H54 (cell line): ENCODE results near the gene PAK3.

Experiments used
- DNase-seq: peaks from one replicate; pipeline ENCODE4 v3.0.0; 2011; ENCODE audit warnings: low spot score, mixed read lengths; ENCODE audit not compliant: insufficient read length
- FAIRE-seq: peaks from 3 replicates; lab custom pipeline; 2011; peaks lifted over from hg19 to GRCh38; lab: Jason Lieb, UNC
- POLR2A ChIP-seq: IDR thresholded peaks from 2 replicates; pipeline ENCODE4 v1.6.1; 2011; ENCODE audit warnings: low read depth, mild to moderate bottlenecking, low read length

PAK3 gene

GRCh38 chrX:111095974-111096895, at the start of gene PAK3:
Gene PAK3, plus strand, starts transcription at chrX:111096191. Its CDS starts 26,913 bp downstream, at chrX:111123104.
- DNase-seq (no peak), FAIRE-seq (no peak)
- no peak for TF ChIP-seq POLR2A

- DNase-seq = no peak
- no peak for TF ChIP-seq POLR2A
- no peak for FAIRE-seq
Observed at GRCh38 chrX:111047575-111047974, 48.4 kb upstream of the PAK3 start.

- TF ChIP-seq POLR2A = no peak
- DNase-seq (no peak), FAIRE-seq (no peak)
Observed at GRCh38 chrX:111052478-111052877, 43.5 kb upstream of the PAK3 start.

GRCh38 chrX:111071542-111072277, 24.3 kb upstream of the PAK3 start:
- FAIRE-seq = no peak
- no peak for DNase-seq

GRCh38 chrX:111083081-111083480, 12.9 kb upstream of the PAK3 start:
- no peak for TF ChIP-seq POLR2A
- FAIRE-seq = no peak
- no peak for DNase-seq

More at GRCh38 chrX:111071542-111072277, 24.3 kb upstream of the PAK3 start:
- no peak for TF ChIP-seq POLR2A

- no peak for TF ChIP-seq POLR2A
- FAIRE-seq = no peak
- no peak for DNase-seq
Observed at GRCh38 chrX:111086591-111087006, 9.4 kb upstream of the PAK3 start.

GRCh38 chrX:111088628-111089027, 7.4 kb upstream of the PAK3 start:
- no peak for DNase-seq
- no peak for FAIRE-seq
- TF ChIP-seq POLR2A = no peak

- no peak for DNase-seq
- FAIRE-seq = no peak
- no peak for TF ChIP-seq POLR2A
Observed at GRCh38 chrX:111090458-111090857, 5.5 kb upstream of the PAK3 start.

- peak; percentile 33 for DNase-seq
- FAIRE-seq = no peak
- no peak for TF ChIP-seq POLR2A
Observed at GRCh38 chrX:111098874-111099273, 2.9 kb downstream of the PAK3 start.

- FAIRE-seq (no peak), DNase-seq (peak; percentile 59)
- no peak for TF ChIP-seq POLR2A
Observed at GRCh38 chrX:111100191-111100590, 4.2 kb downstream of the PAK3 start.

- no peak for DNase-seq
- FAIRE-seq = no peak
- TF ChIP-seq POLR2A = no peak
Observed at GRCh38 chrX:111101580-111101979, 5.6 kb downstream of the PAK3 start.

GRCh38 chrX:111102636-111103035, 6.6 kb downstream of the PAK3 start:
- DNase-seq (no peak), FAIRE-seq (no peak)
- TF ChIP-seq POLR2A = no peak

- no peak for TF ChIP-seq POLR2A
- FAIRE-seq = no peak
- no peak for DNase-seq
Observed at GRCh38 chrX:111103246-111103645, 7.3 kb downstream of the PAK3 start.

- DNase-seq (no peak), FAIRE-seq (no peak)
- TF ChIP-seq POLR2A = no peak
Observed at GRCh38 chrX:111110098-111110775, 14.2 kb downstream of the PAK3 start.
